NCI-H345 treated with DMSO at 0.1 percent for 48 hours (cell line): ENCODE data around the gene ACSF3.

Source experiments
- DNase-seq: peaks from one replicate; lab custom pipeline; 2025; ENCODE audit not compliant: unreplicated experiment; lab: John Stamatoyannopoulos, UW

ACSF3 gene

DNA sequence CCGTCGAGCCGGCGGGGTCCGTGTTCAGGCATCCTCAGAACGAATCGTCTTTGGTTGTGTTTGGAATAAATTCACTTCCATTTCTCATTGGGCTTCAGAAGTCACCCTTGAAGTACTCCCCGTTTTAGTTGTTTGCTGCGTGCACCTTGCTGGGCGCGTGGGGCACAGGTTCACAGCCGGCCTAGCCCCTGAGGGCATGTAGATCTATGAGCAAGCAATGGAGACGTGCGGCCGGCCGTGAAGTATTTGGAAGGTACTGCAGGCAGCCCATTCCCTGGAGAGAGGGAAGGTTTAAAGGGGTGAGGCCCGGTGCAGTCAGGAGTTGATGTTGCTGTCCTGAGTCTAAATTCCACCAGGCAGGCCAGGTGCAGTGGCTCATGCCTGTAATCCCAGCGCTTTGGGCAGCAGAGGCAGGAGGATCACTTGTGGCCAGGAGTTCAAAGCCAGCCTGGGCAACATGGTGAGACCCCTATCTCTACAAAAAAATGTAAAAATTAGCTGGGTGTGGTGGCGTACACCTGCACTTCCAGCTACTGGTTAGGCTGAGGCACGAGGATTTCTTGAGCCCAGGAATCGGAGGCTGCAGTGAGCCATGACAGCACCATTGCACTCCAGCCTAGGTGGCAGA, 714 bp downstream of the ACSF3 start:
- DNase-seq: no peak

DNA sequence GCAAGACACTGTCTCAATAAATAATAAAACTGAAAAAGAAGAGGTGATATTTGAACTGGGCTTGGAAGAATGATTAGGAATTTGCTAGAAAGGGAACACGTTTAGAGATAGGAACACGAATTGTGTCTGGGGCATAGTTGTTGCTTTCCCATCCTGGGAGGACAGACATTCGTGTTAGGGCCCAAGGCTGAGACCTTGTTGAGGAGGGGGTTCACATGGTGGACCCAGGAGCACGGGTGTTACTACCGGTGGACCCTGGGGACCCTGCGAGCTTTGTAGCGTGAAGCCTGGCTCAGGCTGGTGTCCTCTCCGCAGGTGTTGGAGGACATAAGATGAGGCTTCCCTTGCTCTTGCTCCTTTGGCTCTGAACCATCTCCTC, 1.2 kb downstream of the ACSF3 start:
- no peak for DNase-seq

DNA sequence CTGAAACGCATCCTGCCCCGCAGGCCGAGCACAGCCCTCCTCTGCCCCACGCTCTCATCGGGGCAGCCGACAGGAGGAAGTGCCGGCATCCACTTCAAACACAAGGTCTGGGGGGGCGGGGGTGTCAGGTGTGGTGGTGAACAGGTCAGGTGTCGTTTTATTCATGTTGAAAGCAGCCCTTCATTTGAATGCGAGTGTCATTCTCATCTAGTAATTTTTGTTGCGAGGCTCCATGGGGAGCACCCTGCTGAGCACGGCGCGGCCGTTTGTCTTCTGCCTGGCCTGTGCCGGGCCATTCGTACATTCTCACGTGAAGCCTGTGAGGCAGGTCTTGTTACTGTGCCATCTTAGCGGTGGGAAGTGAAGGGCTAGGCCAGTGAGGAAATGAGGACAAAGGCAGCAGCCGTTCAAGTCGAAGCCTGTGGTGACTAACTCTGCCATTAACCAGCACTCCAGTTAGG, 1.9 kb downstream of the ACSF3 start:
- DNase-seq: peak; percentile 23

DNA sequence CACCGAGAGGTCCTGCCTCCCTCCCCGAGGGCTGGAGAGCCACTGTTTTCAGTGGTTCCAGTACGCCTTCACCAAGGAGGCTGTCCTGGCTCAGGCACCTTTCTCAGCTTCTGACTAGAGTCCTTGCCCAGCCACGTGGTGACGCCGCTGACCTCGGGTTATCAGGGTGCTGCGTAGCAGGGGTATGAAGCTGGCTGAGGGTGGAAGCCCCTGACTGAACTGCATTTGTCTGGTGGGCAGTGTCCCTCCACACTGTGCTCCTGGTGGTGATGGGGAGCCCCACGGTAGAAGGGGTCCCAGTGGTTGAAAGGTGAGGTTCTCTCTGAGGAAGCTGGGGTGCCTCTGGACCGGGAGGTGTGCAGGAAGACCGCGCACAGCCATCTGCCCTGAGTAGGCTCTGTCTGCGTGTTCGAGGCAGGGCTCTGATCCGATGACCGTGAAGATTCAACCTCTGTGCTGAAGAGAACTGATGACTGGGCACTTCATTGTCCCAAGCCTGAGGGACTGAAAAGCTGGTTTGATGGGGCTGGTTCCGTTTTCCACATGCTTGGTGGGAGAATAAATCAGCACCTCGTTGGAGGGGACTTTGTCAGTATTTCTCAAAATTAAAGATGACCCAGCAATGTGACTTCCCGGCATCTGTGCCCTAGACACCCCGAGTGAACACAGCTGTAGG, 2.5 kb downstream of the ACSF3 start:
- no peak for DNase-seq

GRCh38 chr16:89096768-89097391, 3.2 kb downstream of the ACSF3 start:
- DNase-seq: no peak

GRCh38 chr16:89097392-89097772, 3.7 kb downstream of the ACSF3 start:
- DNase-seq: no peak

- no peak for DNase-seq
These were observed 5.2 kb downstream of the ACSF3 start for GRCh38 chr16:89098767-89099430.

- DNase-seq: no peak
These were observed 6.3 kb downstream of the ACSF3 start for GRCh38 chr16:89099905-89100304.

GRCh38 chr16:89100601-89101302, 7.1 kb downstream of the ACSF3 start:
- DNase-seq: no peak

DNA sequence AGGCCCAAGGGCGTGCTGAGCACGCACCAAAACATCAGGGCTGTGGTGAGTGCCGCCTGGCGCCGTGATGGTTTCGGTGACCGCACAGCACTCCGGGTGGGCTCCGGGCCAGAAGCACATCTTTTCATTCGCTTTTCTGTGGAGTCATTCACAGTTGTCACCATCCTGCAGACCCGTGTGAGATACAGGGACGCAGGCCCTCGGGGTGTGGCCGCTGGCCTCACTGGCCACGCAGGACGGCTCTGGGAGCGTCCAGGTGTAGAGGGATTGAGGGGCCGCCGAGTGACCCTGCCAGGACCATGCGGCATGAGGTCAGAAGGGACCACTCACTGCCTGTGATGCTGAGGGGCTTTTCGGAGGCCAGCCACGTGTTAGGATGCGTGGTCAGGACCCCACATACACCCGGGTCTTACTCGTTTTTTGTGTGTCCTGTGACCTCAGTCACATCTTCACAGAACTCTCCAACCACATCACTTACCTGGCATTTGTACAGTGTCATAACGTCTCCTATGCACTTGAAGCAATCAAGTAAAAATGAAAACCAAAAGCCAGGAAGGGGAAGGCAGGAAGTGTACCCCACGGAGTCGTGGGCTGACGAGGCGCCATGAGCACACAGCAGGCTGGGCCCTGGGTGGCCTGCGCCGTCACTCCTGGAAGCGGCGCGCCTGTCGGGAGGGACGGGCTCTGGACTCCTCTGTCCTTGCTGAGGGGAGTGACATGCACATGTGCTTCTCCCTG, 7.8 kb downstream of the ACSF3 start:
- DNase-seq: no peak

DNA sequence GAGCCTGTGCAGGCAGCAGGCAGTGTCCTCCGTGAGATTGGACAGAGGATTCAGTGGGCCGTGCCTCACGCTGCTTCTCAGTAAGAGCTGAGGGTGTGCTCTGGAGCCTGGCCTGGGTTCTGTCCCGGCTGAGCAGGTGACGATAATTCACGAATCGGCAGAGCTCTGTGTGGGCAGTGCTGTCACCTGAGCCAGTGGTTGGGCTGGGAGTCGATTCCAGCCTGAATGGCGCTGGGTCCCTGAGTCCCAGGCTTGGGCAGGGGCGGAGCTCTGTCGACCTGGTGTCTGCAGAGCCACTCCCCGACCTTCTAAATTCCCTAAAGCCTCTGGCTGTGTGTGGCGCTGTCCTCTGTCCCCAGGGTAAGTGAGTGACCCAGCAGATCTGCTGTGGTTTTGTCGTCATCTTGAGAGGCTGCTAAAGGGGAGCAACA, 8.4 kb downstream of the ACSF3 start:
- DNase-seq: no peak

DNA sequence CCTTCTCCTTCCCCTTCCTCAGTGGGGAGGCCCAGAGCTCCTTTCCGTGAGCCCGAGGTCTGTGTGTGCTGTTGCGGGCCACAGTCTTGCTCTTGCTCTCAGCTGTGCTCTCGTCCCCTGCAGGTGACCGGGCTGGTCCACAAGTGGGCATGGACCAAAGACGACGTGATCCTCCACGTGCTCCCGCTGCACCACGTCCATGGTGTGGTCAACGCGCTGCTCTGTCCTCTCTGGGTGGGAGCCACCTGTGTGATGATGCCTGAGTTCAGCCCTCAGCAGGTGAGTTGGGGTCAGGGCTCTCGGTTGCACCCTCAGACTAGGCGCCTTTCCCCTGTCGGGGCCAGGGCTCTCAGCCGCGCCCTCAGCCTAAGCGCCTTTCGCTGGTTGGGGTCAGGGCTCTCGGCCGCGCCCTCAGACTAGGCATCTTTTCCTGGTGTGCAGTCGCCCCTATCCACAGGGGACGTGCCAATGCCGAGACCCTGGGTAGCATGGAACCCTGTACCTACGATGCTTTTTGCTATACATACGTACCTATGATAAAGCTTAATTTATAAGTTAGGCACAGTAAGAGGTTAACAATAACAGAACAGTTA, 8.9 kb downstream of the ACSF3 start:
- DNase-seq: no peak

DNA sequence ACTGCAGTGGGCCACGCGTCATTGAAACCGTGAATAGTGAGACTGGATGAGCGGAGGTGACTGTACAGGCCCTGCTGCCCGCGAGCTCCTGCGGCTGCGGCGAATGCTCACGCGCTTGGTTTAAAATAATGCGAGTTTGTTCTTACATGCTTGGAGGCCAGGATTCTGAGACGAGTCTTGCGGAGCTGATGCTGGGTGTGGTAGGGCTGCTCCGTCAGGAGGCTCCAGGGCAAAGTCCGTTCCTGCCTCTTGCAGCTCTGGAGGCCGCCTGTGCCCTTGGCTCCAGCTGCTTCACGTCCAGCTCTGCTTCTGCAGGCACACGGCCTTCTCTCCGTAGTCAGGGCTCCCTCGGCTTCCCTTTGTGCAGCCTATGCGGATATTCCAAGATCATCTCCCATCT, 9.5 kb downstream of the ACSF3 start:
- no peak for DNase-seq

DNA sequence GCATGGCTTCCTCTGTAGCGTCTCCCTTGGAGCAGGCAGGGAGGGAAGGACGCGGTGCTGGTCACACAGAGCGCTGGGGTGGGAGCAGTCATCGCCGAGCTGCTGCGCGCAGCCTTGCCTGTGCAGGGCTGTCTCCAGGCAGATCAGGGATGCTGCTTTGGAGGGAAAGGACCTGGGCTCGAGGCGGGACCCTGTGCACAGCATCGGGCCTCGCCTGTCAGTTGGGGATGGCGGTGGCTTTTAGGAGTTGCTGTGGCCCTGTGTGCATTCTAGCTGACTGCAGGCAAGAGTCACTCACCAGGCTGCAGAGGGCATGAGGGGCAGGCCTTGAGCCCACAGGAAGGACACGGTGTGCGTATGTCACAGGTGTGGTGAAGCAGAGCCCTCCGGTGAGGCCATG, 10.1 kb downstream of the ACSF3 start:
- DNase-seq: no peak

GRCh38 chr16:89104303-89104702, 10.7 kb downstream of the ACSF3 start:
- DNase-seq: no peak

- DNase-seq: no peak
These were observed 11.4 kb downstream of the ACSF3 start for GRCh38 chr16:89104930-89105571.

- no peak for DNase-seq
These were observed 12.0 kb downstream of the ACSF3 start for GRCh38 chr16:89105599-89106151.

- DNase-seq: no peak
These were observed 13.0 kb downstream of the ACSF3 start for GRCh38 chr16:89106533-89107202.

GRCh38 chr16:89107203-89107582, 13.5 kb downstream of the ACSF3 start:
- DNase-seq: no peak
